ENCODE results near the gene SH3GL2. TPM values are rescaled to one million over a fixed set of nuclear protein-coding genes. Genes with fewer than 3 reads are reported as not detected.

SH3GL2 gene
- total and polyA plus RNA-seq, 2 donors (not counting 1 experiment from before 2014, with no cell fraction given): not detected

- Histone ChIP-seq H3K4me3 (ENCODE audit: control extremely low read depth in 1 of 5, extremely low read depth in 1 of 5, insufficient read depth in 1 of 5, low read depth in 2 of 5, low read length in 4 of 5) (no peak overlapping the region), H3K27ac (ENCODE audit: low read length in 2 of 2) (no peak overlapping the region), H3K9me3 (ENCODE audit: control extremely low read depth in 1 of 3, control insufficient read depth in 2 of 3, insufficient read depth in 1 of 3, low read length in 2 of 3) (no peaks in the 10 kb centered on the region), H2AFZ (ENCODE audit: insufficient read depth, low read depth, low read length, poor library complexity, severe bottlenecking) (no peak overlapping the region), H3K36me3 (replicated peaks in 1 of 2; ENCODE audit: control extremely low read depth in 1 of 2, control insufficient read depth in 1 of 2, extremely low read depth in 1 of 2, insufficient read depth in 2 of 2, low read length in 1 of 2) (no peaks in the 10 kb centered on the region), H4K20me1 (ENCODE audit: control insufficient read depth, insufficient read depth, low read length, poor library complexity, severe bottlenecking) (no peaks in the 10 kb centered on the region), H3K79me2 (ENCODE audit: control insufficient read depth, insufficient read depth, low read length) (no peaks in the 10 kb centered on the region), H3K27me3 (replicated peaks in 1 of 4; ENCODE audit: control extremely low read depth in 1 of 4, control insufficient read depth in 3 of 4, insufficient read depth in 4 of 4, low read length in 3 of 4) (no peaks in the 10 kb centered on the region), H3K4me1 (ENCODE audit: control insufficient read depth in 2 of 2, insufficient read depth in 2 of 2, low read length in 2 of 2) (no peaks in the 10 kb centered on the region), H3K4me2 (replicated peaks; ENCODE audit: low read depth, low read length, poor library complexity, severe bottlenecking) (no peak overlapping the region), H3K9ac (ENCODE audit: low read length) (no peak overlapping the region)
- Mint-ChIP-seq H3K27ac (no peak overlapping the region), H3K4me3 (no peak overlapping the region), H3K4me1 (no peaks in the 10 kb centered on the region), H3K27me3 (no peaks in the 10 kb centered on the region), H3K9me3 (ENCODE audit: insufficient read depth) (no peaks in the 10 kb centered on the region)
- DNase-seq (no peak), ATAC-seq (ENCODE audit: low read depth) (no peak)
- ChIA-PET POLR2A (no interaction called here), CTCF (no interaction called here)
- WGBS (ENCODE audit: insufficient coverage): 80% methylated on average over 1 of the region's 2 CpGs
- TF ChIP-seq EZH2 (IDR thresholded peaks at IDR 0.05; ENCODE audit: borderline replicate concordance, insufficient read depth, low read depth, low read length, poor library complexity, severe bottlenecking): no peak
- TF ChIP-seq, protein P1, sequence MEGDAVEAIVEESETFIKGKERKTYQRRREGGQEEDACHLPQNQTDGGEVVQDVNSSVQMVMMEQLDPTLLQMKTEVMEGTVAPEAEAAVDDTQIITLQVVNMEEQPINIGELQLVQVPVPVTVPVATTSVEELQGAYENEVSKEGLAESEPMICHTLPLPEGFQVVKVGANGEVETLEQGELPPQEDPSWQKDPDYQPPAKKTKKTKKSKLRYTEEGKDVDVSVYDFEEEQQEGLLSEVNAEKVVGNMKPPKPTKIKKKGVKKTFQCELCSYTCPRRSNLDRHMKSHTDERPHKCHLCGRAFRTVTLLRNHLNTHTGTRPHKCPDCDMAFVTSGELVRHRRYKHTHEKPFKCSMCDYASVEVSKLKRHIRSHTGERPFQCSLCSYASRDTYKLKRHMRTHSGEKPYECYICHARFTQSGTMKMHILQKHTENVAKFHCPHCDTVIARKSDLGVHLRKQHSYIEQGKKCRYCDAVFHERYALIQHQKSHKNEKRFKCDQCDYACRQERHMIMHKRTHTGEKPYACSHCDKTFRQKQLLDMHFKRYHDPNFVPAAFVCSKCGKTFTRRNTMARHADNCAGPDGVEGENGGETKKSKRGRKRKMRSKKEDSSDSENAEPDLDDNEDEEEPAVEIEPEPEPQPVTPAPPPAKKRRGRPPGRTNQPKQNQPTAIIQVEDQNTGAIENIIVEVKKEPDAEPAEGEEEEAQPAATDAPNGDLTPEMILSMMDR (IDR thresholded peaks at IDR 0.05): no peak
- intact Hi-C loops (cut with micrococcal nuclease): no loop called here
Measured at GRCh38 chr9:17739022-17739421, 160.2 kb downstream of the SH3GL2 start.

DNA sequence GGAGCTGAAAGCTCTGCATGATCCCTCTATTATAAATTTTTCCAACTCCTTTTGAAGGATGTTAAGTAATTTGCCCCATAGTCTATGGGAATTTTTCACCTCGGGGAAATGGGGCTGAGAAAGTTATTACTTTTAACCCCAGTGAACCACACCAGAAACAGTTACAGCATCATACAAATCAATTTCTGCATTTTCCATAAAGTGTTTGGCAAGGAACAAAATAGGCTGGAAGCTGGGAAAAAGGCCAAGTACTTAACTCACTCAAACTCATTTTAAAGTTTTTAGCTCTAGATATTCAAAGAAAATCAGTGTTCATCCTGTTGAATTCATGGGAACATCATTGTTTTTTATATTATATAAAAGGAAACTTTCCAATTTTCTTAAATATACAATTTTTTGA lies 160.9 kb downstream of the SH3GL2 start:
- H3K9ac ChIP-seq (ENCODE audit: low read length): no peak overlapping the region
- no peaks in the 10 kb centered on the region for H4K20me1 ChIP-seq (ENCODE audit: control insufficient read depth, insufficient read depth, low read length, poor library complexity, severe bottlenecking)
- intact Hi-C loops (cut with micrococcal nuclease): no loop called here
- no peaks in the 10 kb centered on the region for H3K27me3 ChIP-seq (replicated peaks in 1 of 4; ENCODE audit: control extremely low read depth in 1 of 4, control insufficient read depth in 3 of 4, insufficient read depth in 4 of 4, low read length in 3 of 4)
- Mint-ChIP-seq H3K4me1 (no peaks in the 10 kb centered on the region), H3K27me3 (no peaks in the 10 kb centered on the region), H3K4me3 (no peak overlapping the region), H3K27ac (no peak overlapping the region), H3K9me3 (ENCODE audit: insufficient read depth) (no peaks in the 10 kb centered on the region)
- no peak overlapping the region for H2AFZ ChIP-seq (ENCODE audit: insufficient read depth, low read depth, low read length, poor library complexity, severe bottlenecking)
- H3K27ac ChIP-seq (ENCODE audit: low read length in 2 of 2): no peak overlapping the region
- no peak for ATAC-seq (ENCODE audit: low read depth)
- H3K36me3 ChIP-seq (replicated peaks in 1 of 2; ENCODE audit: control extremely low read depth in 1 of 2, control insufficient read depth in 1 of 2, extremely low read depth in 1 of 2, insufficient read depth in 2 of 2, low read length in 1 of 2): no peaks in the 10 kb centered on the region
- H3K4me2 ChIP-seq (replicated peaks; ENCODE audit: low read depth, low read length, poor library complexity, severe bottlenecking): no peak overlapping the region
- TF ChIP-seq, protein P1 (IDR thresholded peaks at IDR 0.05): no peak
- TF ChIP-seq EZH2 (IDR thresholded peaks at IDR 0.05; ENCODE audit: borderline replicate concordance, insufficient read depth, low read depth, low read length, poor library complexity, severe bottlenecking): no peak
- H3K79me2 ChIP-seq (ENCODE audit: control insufficient read depth, insufficient read depth, low read length): no peaks in the 10 kb centered on the region
- ChIA-PET POLR2A (no interaction called here), CTCF (no interaction called here)
- H3K4me3 ChIP-seq (ENCODE audit: control extremely low read depth in 1 of 5, extremely low read depth in 1 of 5, insufficient read depth in 1 of 5, low read depth in 2 of 5, low read length in 4 of 5): no peak overlapping the region
- H3K4me1 ChIP-seq (ENCODE audit: control insufficient read depth in 2 of 2, insufficient read depth in 2 of 2, low read length in 2 of 2): no peaks in the 10 kb centered on the region
- no CpG with 5 or more reads among the region's 1 CpG for WGBS (ENCODE audit: insufficient coverage)
- peaks cover 0 to 6% (median 0%) of the 10 kb centered on the region in 3 donors for H3K9me3 ChIP-seq (ENCODE audit: control extremely low read depth in 1 of 3, control insufficient read depth in 2 of 3, insufficient read depth in 1 of 3, low read length in 2 of 3)
- DNase-seq: no peak
